ENCODE measurements around the gene PLCH1. TPM values are rescaled to one million over a fixed set of nuclear protein-coding genes. Genes with fewer than 3 reads are reported as not detected.

PLCH1 gene
- total and polyA plus RNA-seq, 2 experiments from 2014 or later = 8.1 to 25.3 TPM

DNA sequence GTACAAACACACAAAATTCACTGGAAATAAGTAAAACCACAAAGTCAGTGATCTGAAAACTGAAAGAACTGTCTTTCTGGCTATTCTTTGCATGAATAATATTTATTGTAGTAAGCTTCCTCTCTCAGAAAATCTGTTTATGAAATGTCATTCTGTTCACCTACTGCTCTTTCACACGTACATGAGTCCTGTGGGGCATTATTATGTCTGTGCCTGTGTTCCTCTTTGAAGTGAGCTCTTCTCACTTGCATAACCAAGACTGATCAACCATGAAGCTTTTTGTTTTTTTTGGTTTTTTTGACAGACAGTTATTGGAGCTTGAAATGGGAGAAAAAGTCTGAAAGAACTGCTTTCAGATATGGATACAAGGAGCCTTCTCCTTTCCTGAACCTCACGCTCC, 195.8 kb downstream of the PLCH1 start:
- Histone ChIP-seq H3K4me1 (ENCODE audit: insufficient read depth) (no peaks in the 10 kb centered on the region), H4K20me1 (replicated peaks; ENCODE audit: insufficient read depth) (no peaks in the 10 kb centered on the region), H2AFZ (no peak overlapping the region), H3K79me2 (replicated peaks; ENCODE audit: insufficient read depth) (no peaks in the 10 kb centered on the region), H3K27ac (ENCODE audit: low read depth) (no peak overlapping the region), H3K4me3 (no peak overlapping the region), H3K9me2 (ENCODE audit: insufficient read depth) (no peaks in the 10 kb centered on the region), H3K27me3 (ENCODE audit: insufficient read depth) (no peaks in the 10 kb centered on the region), H3K4me2 (no peak overlapping the region), H3K36me3 (ENCODE audit: insufficient read depth) (no peaks in the 10 kb centered on the region), H3F3A (replicated peaks; ENCODE audit: low read depth) (no peaks in the 10 kb centered on the region)
- Mint-ChIP-seq H3K9me3 (no peaks in the 10 kb centered on the region), H3K27ac (no peak overlapping the region), H3K4me3 (no peak overlapping the region), H3K4me1 (no peaks in the 10 kb centered on the region), H3K36me3 (ENCODE audit: low read depth) (peaks cover 20% of the 10 kb centered on the region; the same call in 2 of the 3 replicates), H3K27me3 (ENCODE audit: insufficient read depth, low read depth, poor library complexity) (no peaks in the 10 kb centered on the region)
- ATAC-seq (no peak), DNase-seq (ENCODE audit: low spot score) (no peak)
- TF ChIP-seq EZH2 (IDR thresholded peaks at IDR 0.05; ENCODE audit: low read depth, unreplicated experiment) (no peak), EZH2phosphoT487 (IDR thresholded peaks at IDR 0.05; ENCODE audit: unreplicated experiment) (no peak), ZNF114 (CRISPR knock-in tag; IDR thresholded peaks at IDR 0.05) (no peak), STAT1 (IDR thresholded peaks at IDR 0.05; ENCODE audit: unreplicated experiment) (no peak), ZNF331 (CRISPR knock-in tag; IDR thresholded peaks at IDR 0.05; ENCODE audit: low read depth) (no peak)
- TF ChIP-seq, protein P1, sequence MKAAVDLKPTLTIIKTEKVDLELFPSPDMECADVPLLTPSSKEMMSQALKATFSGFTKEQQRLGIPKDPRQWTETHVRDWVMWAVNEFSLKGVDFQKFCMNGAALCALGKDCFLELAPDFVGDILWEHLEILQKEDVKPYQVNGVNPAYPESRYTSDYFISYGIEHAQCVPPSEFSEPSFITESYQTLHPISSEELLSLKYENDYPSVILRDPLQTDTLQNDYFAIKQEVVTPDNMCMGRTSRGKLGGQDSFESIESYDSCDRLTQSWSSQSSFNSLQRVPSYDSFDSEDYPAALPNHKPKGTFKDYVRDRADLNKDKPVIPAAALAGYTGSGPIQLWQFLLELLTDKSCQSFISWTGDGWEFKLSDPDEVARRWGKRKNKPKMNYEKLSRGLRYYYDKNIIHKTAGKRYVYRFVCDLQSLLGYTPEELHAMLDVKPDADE (IDR thresholded peaks at IDR 0.05) = no peak
- TF ChIP-seq, protein P2, sequence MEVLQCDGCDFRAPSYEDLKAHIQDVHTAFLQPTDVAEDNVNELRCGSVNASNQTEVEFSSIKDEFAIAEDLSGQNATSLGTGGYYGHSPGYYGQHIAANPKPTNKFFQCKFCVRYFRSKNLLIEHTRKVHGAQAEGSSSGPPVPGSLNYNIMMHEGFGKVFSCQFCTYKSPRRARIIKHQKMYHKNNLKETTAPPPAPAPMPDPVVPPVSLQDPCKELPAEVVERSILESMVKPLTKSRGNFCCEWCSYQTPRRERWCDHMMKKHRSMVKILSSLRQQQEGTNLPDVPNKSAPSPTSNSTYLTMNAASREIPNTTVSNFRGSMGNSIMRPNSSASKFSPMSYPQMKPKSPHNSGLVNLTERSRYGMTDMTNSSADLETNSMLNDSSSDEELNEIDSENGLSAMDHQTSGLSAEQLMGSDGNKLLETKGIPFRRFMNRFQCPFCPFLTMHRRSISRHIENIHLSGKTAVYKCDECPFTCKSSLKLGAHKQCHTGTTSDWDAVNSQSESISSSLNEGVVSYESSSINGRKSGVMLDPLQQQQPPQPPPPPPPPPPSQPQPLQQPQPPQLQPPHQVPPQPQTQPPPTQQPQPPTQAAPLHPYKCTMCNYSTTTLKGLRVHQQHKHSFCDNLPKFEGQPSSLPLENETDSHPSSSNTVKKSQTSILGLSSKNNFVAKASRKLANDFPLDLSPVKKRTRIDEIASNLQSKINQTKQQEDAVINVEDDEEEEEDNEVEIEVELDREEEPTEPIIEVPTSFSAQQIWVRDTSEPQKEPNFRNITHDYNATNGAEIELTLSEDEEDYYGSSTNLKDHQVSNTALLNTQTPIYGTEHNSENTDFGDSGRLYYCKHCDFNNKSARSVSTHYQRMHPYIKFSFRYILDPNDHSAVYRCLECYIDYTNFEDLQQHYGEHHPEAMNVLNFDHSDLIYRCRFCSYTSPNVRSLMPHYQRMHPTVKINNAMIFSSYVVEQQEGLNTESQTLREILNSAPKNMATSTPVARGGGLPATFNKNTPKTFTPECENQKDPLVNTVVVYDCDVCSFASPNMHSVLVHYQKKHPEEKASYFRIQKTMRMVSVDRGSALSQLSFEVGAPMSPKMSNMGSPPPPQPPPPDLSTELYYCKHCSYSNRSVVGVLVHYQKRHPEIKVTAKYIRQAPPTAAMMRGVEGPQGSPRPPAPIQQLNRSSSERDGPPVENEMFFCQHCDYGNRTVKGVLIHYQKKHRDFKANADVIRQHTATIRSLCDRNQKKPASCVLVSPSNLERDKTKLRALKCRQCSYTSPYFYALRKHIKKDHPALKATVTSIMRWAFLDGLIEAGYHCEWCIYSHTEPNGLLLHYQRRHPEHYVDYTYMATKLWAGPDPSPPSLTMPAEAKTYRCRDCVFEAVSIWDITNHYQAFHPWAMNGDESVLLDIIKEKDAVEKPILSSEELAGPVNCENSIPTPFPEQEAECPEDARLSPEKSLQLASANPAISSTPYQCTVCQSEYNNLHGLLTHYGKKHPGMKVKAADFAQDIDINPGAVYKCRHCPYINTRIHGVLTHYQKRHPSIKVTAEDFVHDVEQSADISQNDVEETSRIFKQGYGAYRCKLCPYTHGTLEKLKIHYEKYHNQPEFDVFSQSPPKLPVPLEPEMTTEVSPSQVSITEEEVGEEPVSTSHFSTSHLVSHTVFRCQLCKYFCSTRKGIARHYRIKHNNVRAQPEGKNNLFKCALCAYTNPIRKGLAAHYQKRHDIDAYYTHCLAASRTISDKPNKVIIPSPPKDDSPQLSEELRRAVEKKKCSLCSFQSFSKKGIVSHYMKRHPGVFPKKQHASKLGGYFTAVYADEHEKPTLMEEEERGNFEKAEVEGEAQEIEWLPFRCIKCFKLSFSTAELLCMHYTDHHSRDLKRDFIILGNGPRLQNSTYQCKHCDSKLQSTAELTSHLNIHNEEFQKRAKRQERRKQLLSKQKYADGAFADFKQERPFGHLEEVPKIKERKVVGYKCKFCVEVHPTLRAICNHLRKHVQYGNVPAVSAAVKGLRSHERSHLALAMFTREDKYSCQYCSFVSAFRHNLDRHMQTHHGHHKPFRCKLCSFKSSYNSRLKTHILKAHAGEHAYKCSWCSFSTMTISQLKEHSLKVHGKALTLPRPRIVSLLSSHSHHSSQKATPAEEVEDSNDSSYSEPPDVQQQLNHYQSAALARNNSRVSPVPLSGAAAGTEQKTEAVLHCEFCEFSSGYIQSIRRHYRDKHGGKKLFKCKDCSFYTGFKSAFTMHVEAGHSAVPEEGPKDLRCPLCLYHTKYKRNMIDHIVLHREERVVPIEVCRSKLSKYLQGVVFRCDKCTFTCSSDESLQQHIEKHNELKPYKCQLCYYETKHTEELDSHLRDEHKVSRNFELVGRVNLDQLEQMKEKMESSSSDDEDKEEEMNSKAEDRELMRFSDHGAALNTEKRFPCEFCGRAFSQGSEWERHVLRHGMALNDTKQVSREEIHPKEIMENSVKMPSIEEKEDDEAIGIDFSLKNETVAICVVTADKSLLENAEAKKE (CRISPR knock-in tag; IDR thresholded peaks at IDR 0.05) = no peak
